Naive thymus-derived CD4-positive, alpha-beta T cell (primary cell): Measurements from ENCODE around the gene KLRF2. TPM values are rescaled to one million over a fixed set of nuclear protein-coding genes. Genes with fewer than 3 reads are reported as not detected.

ENCODE experiments used
- ATAC-seq: fragments of 150-1000 bp; cut with Tn5 transposase; 2 replicates; pipeline ENCODE4 v1.10.0; 2021; ENCODE audit warnings: mild to moderate bottlenecking, moderate library complexity
- CTCF ChIA-PET: fragments of 350-600 bp; sonication (Branson Sonifier 250); formaldehyde crosslinking; loops from one replicate; lab custom pipeline; 2021; ENCODE audit warnings: antibody characterized with exemption; lab: Charles Lee
- POLR2A ChIA-PET: fragments of 350-600 bp; sonication (Branson Sonifier 250); formaldehyde crosslinking; loops from one replicate; lab custom pipeline; 2021; ENCODE audit warnings: antibody characterized with exemption, inconsistent platforms; lab: Charles Lee
- DNase-seq, 9 donors: peaks; one replicate each; pipeline versions ENCODE4 v3.0.0 to v3.0.0-alpha.2; 2020 to 2022; ENCODE audit warnings: mixed read lengths in 1 of 9
- H3K27ac ChIP-seq: one replicate; pipeline ENCODE4 v1.7.0; 2013; ENCODE audit warnings: mild to moderate bottlenecking, low read depth, low read length, moderate library complexity
- H3K27me3 ChIP-seq, 2 donors: one replicate each; pipeline ENCODE4 v1.7.0; 2013; ENCODE audit warnings: low read length in 2 of 2, mild to moderate bottlenecking in 2 of 2, moderate library complexity in 2 of 2; ENCODE audit not compliant: control insufficient read depth in 2 of 2, insufficient read depth in 2 of 2
- H3K36me3 ChIP-seq, 3 experiments: 1 replicate in 2 of 3; 2 replicates in 1 of 3; pipeline ENCODE4 v1.7.0; 2013; ENCODE audit warnings: low read length in 3 of 3, mild to moderate bottlenecking in 3 of 3, moderate library complexity in 1 of 3; ENCODE audit not compliant: insufficient read depth in 3 of 3, control insufficient read depth in 2 of 3
- H3K4me1 ChIP-seq, 2 donors: one replicate each; pipeline ENCODE4 v1.7.0; 2013; ENCODE audit warnings: low read length in 2 of 2, mild to moderate bottlenecking in 2 of 2, moderate library complexity in 1 of 2; ENCODE audit not compliant: control insufficient read depth in 2 of 2, insufficient read depth in 2 of 2
- H3K4me3 ChIP-seq: 2 replicates; pipeline ENCODE4 v1.7.0; 2013; ENCODE audit warnings: mild to moderate bottlenecking, low read length
- H3K9me3 ChIP-seq, 3 experiments: 1 replicate in 2 of 3; 2 replicates in 1 of 3; pipeline ENCODE4 v1.7.0; 2013; ENCODE audit warnings: low read length in 3 of 3; ENCODE audit not compliant: control insufficient read depth in 2 of 3
- H3K27ac Mint-ChIP-seq, 9 donors: one replicate each; pipeline ENCODE4 v1.8.0; 2020 to 2022; ENCODE audit warnings: mixed read lengths in 9 of 9, mild to moderate bottlenecking in 8 of 9, moderate library complexity in 5 of 9, inconsistent platforms in 2 of 9
- H3K27me3 Mint-ChIP-seq, 5 donors: one replicate each; pipeline ENCODE4 v1.8.0; 2021 to 2022; ENCODE audit warnings: mixed read lengths in 5 of 5, mild to moderate bottlenecking in 1 of 5
- H3K36me3 Mint-ChIP-seq, 5 donors: one replicate each; pipeline ENCODE4 v1.8.0; 2020 to 2022; ENCODE audit warnings: mixed read lengths in 5 of 5, mild to moderate bottlenecking in 3 of 5, inconsistent platforms in 1 of 5
- H3K4me1 Mint-ChIP-seq, 7 donors: one replicate each; pipeline ENCODE4 v1.8.0; 2020 to 2022; ENCODE audit warnings: mixed read lengths in 7 of 7, mild to moderate bottlenecking in 3 of 7, inconsistent platforms in 1 of 7
- H3K4me3 Mint-ChIP-seq, 10 donors: one replicate each; pipeline ENCODE4 v1.8.0; 2020 to 2022; ENCODE audit warnings: mild to moderate bottlenecking in 10 of 10, mixed read lengths in 10 of 10, moderate library complexity in 6 of 10, inconsistent platforms in 2 of 10
- H3K9me3 Mint-ChIP-seq, 11 donors: one replicate each; pipeline ENCODE4 v1.8.0; 2020 to 2022; ENCODE audit warnings: mixed read lengths in 11 of 11, mild to moderate bottlenecking in 4 of 11, inconsistent platforms in 1 of 11, moderate library complexity in 1 of 11
- intact Hi-C, 2 donors: fragments of 100-400 bp; cut with micrococcal nuclease; formaldehyde crosslinking; loops; one replicate each; pipeline ENCODE4 v1.15.1; 2023
- polyA plus RNA-seq, 2 donors: library from polyadenylated mRNA; unstranded; fragments of 300-500 nt; fragmentation: Illumina TruSeq; gene quantifications; one replicate each; pipeline ENCODE4 v1.2.3, GENCODE V29; 2021
- total RNA-seq, 6 experiments: library from RNA in 5 of 6; stranded (reverse) in 5 of 6; gene quantifications; 1 replicate in 5 of 6; 2 replicates in 1 of 6; pipeline ENCODE4 v1.2.3 and lab custom pipeline; 2021 to 2026

The KLRF2 gene
- total and polyA plus RNA-seq, 7 experiments from 2014 or later, result not detected

DNA sequence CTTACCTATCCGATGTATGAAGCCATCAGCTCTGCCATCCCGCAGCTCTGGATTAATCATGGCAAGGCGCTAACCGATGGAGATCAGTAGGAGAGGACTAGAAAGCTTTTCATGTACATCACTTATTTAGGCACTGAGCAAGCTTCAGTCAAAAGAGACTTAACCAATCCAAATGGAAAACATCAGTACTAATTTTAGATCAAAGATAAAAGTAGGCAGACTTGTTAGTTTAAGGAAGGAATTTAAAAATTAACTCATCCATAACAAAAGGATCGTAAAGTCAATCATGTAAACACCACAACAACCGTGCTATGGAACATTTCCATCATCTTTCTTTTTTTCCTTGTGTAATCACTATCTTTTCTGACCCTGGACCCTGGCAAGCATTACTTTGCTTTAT lies 51.0 kb downstream of the KLRF2 start, which contains the start of gene CLEC2A:
TSS of gene CLEC2A (minus strand) at position 101 of the 400 bp plus-strand sequence. CDS start at position 60, 41 bp downstream.
- Mint-ChIP-seq H3K9me3 (no peaks in the 10 kb centered on the region), H3K4me3 (no peak within 1 kb of the TSS), H3K27me3 (peaks cover 0 to 37% (median 0%) of the 10 kb centered on the region in 5 donors), H3K27ac (no peak within 1 kb of the TSS), H3K36me3 (peaks cover 0 to 4% (median 0%) of the 10 kb centered on the region in 5 donors), H3K4me1 (peaks cover 0 to 5% (median 0%) of the 10 kb centered on the region in 7 donors)
- Histone ChIP-seq H3K4me3 (no peak within 1 kb of the TSS), H3K36me3 (no peaks in the 10 kb centered on the region), H3K27me3 (no peaks in the 10 kb centered on the region), H3K27ac (no peak within 1 kb of the TSS), H3K9me3 (no peaks in the 10 kb centered on the region), H3K4me1 (no peaks in the 10 kb centered on the region)
- ATAC-seq, result no peak
- ChIA-PET POLR2A (interaction anchor here (0.9 kb wide), 1 partner anchor 119 kb away, joined by 4 read pairs; no protein-coding TSS in a partner anchor), CTCF (interaction anchor here (0.7 to 1.5 kb wide), 5 partner anchors 8 to 183 kb away, joined by 3 to 6 read pairs (median 3); no protein-coding TSS in a partner anchor)
- intact Hi-C loops, result no loop called here
- no peak for DNase-seq

DNA sequence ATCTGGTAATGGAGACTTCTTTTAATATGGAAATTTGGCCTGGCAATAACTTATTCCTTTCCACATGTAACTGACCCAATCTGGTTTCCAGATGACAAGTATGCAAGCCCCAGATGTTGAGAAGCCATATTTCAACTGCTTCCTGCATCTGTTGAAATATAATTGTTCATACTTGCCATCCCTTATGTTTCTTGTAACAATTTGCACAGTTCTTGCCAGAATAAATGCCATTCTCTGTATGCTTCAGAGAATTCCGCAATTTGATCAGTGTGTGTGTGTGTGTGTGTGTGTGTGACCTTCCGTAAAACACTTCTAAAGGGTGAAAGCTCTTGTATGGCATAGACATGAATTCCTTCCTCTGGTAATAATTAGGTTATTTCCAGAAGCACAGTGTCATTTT lies 52.7 kb downstream of the KLRF2 start:
- H3K36me3 Mint-ChIP-seq, result peaks cover 0 to 4% (median 0%) of the 10 kb centered on the region in 5 donors
- H3K27me3 Mint-ChIP-seq, result peaks cover 0 to 27% (median 0%) of the 10 kb centered on the region in 5 donors
- DNase-seq (no peak), ATAC-seq (no peak)
- no peaks in the 10 kb centered on the region for H3K4me1 ChIP-seq
- no peak overlapping the region for H3K27ac ChIP-seq
- no peak overlapping the region for H3K4me3 ChIP-seq
- H3K4me1 Mint-ChIP-seq, result no peaks in the 10 kb centered on the region
- H3K36me3 ChIP-seq, result no peaks in the 10 kb centered on the region
- intact Hi-C loops, result no loop called here
- POLR2A ChIA-PET, result no interaction called here
- H3K9me3 ChIP-seq, result no peaks in the 10 kb centered on the region
- no peaks in the 10 kb centered on the region for H3K9me3 Mint-ChIP-seq
- CTCF ChIA-PET, result interaction anchor here (0.6 to 2.9 kb wide), 4 partner anchors 15 to 183 kb away, joined by 3 to 10 read pairs (median 4); no protein-coding TSS in a partner anchor
- H3K27ac Mint-ChIP-seq, result no peak overlapping the region
- H3K4me3 Mint-ChIP-seq, result no peak overlapping the region
- no peaks in the 10 kb centered on the region for H3K27me3 ChIP-seq

- intact Hi-C loops, result no loop called here
- H3K9me3 Mint-ChIP-seq, result no peaks in the 10 kb centered on the region
- no peaks in the 10 kb centered on the region for H3K4me1 Mint-ChIP-seq
Observed at GRCh38 chr12:9935026-9935425, 53.7 kb downstream of the KLRF2 start.

GRCh38 chr12:9936591-9936990 lies 55.3 kb downstream of the KLRF2 start:
- H3K4me1 Mint-ChIP-seq, result peaks cover 0 to 9% (median 4%) of the 10 kb centered on the region in 7 donors
- no peak overlapping the region for H3K4me3 Mint-ChIP-seq
- ATAC-seq, result no peak
- no peaks in the 10 kb centered on the region for H3K9me3 ChIP-seq
- peaks cover 0 to 33% (median 0%) of the 10 kb centered on the region in 5 donors for H3K27me3 Mint-ChIP-seq
- POLR2A ChIA-PET, result no interaction called here
- CTCF ChIA-PET, result interaction anchor here (0.9 to 2.9 kb wide), 2 partner anchors 186 to 203 kb away, joined by 3 to 10 read pairs; no protein-coding TSS in a partner anchor
- H3K4me1 ChIP-seq, result no peaks in the 10 kb centered on the region
- no peak overlapping the region for H3K4me3 ChIP-seq
- intact Hi-C loops, result no loop called here
- peaks cover 0 to 4% (median 0%) of the 10 kb centered on the region in 5 donors for H3K36me3 Mint-ChIP-seq
- H3K27me3 ChIP-seq, result no peaks in the 10 kb centered on the region
- no peak overlapping the region for H3K27ac ChIP-seq
- no peaks in the 10 kb centered on the region for H3K36me3 ChIP-seq
- no peak overlapping the region for H3K27ac Mint-ChIP-seq
- no peak for DNase-seq
- no peaks in the 10 kb centered on the region for H3K9me3 Mint-ChIP-seq

More at GRCh38 chr12:9935026-9935425, 53.7 kb downstream of the KLRF2 start:
- Mint-ChIP-seq H3K4me3 (no peak overlapping the region), H3K27ac (no peak overlapping the region), H3K36me3 (peaks cover 0 to 4% (median 0%) of the 10 kb centered on the region in 5 donors), H3K27me3 (peaks cover 0 to 30% (median 0%) of the 10 kb centered on the region in 5 donors)
- DNase-seq, result no peak
- Histone ChIP-seq H3K4me1 (no peaks in the 10 kb centered on the region), H3K9me3 (no peaks in the 10 kb centered on the region), H3K4me3 (no peak overlapping the region), H3K27ac (no peak overlapping the region), H3K27me3 (no peaks in the 10 kb centered on the region), H3K36me3 (no peaks in the 10 kb centered on the region)
- ATAC-seq, result no peak
- POLR2A ChIA-PET, result no interaction called here
- CTCF ChIA-PET, result interaction anchor here (1.3 to 2.9 kb wide), 2 partner anchors 121 to 184 kb away, joined by 3 to 10 read pairs; no protein-coding TSS in a partner anchor

DNA sequence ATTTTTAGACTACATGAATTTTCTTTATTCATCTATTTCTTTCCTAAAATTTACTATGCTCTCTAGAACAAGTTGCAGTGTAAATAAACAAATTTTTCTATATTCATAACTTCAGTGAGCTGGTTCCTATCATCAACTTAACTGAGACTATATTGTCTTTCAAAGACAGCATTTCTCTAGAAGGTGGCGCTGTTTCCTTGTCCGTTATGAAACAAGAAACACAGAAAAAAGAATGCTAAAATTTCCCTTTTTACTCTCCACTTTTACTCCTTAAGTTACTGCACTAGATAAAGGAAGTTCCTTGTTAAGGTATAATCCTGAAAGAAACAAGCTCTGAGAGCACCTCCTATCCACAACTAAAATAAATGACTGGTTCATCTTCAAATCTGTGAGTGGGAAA lies 59.1 kb downstream of the KLRF2 start:
- POLR2A ChIA-PET, result no interaction called here
- no peaks in the 10 kb centered on the region for H3K36me3 Mint-ChIP-seq
- DNase-seq (peak in 3 of 9 donors; percentile 20 to 36 (median 24)), ATAC-seq (no peak)
- no peak overlapping the region for H3K4me3 Mint-ChIP-seq
- H3K27me3 Mint-ChIP-seq, result peaks cover 0 to 34% (median 0%) of the 10 kb centered on the region in 5 donors
- peak overlapping the region in 2 of 9 donors; percentile 8 to 32 for H3K27ac Mint-ChIP-seq
- H3K36me3 ChIP-seq, result no peaks in the 10 kb centered on the region
- CTCF ChIA-PET, result interaction anchor here (0.8 to 2.2 kb wide), 15 partner anchors 9 to 205 kb away, joined by 3 to 14 read pairs (median 3); partner anchors contain the start of genes CLEC12B and CLEC2A
- H3K27ac ChIP-seq, result no peak overlapping the region
- no peak overlapping the region for H3K4me3 ChIP-seq
- H3K9me3 Mint-ChIP-seq, result no peaks in the 10 kb centered on the region
- H3K9me3 ChIP-seq, result no peaks in the 10 kb centered on the region
- H3K4me1 Mint-ChIP-seq, result peaks cover 7 to 27% (median 14%) of the 10 kb centered on the region in 7 donors
- H3K4me1 ChIP-seq, result no peaks in the 10 kb centered on the region
- intact Hi-C loops, result loop anchor here (1.0 to 10.0 kb wide), 8 partner anchors 69 to 674 kb away; partner anchors contain the start of gene MAGOHB (in 1 of the 2)
- no peaks in the 10 kb centered on the region for H3K27me3 ChIP-seq

- ChIA-PET CTCF (interaction anchor here (0.7 to 0.9 kb wide), 3 partner anchors 68 to 193 kb away, joined by 3 to 5 read pairs (median 3); no protein-coding TSS in a partner anchor), POLR2A (interaction anchor here (0.6 to 1.2 kb wide), 2 partner anchors 19 to 124 kb away, joined by 3 read pairs; no protein-coding TSS in a partner anchor)
- H3K27me3 ChIP-seq, result no peaks in the 10 kb centered on the region
- no peaks in the 10 kb centered on the region for H3K36me3 ChIP-seq
- Mint-ChIP-seq H3K36me3 (peaks cover 0 to 4% (median 0%) of the 10 kb centered on the region in 5 donors), H3K4me3 (peak overlapping the region in 1 of 10 donors; percentile 40), H3K4me1 (peaks cover 7 to 31% (median 22%) of the 10 kb centered on the region in 7 donors), H3K27ac (peak overlapping the region in 2 of 9 donors; percentile 32 to 53), H3K27me3 (peaks cover 0 to 34% (median 0%) of the 10 kb centered on the region in 5 donors), H3K9me3 (no peaks in the 10 kb centered on the region)
- no peak overlapping the region for H3K4me3 ChIP-seq
- DNase-seq, result no peak
- ATAC-seq, result no peak
- no peaks in the 10 kb centered on the region for H3K9me3 ChIP-seq
- H3K27ac ChIP-seq, result no peak overlapping the region
- no peaks in the 10 kb centered on the region for H3K4me1 ChIP-seq
- intact Hi-C loops, result loop anchor here (2.0 to 10.0 kb wide), 6 partner anchors 130 to 673 kb away; partner anchors contain the start of genes GABARAPL1 (in 1 of the 2) and MAGOHB (in 1 of the 2)
Observed at GRCh38 chr12:9941838-9942237, 60.5 kb downstream of the KLRF2 start.
